GM20000 (cell line): ENCODE measurements around the gene RTN4R.

Source experiments
- DNase-seq: peaks from one replicate; pipeline ENCODE4 v3.0.0; 2012; ENCODE audit warnings: low spot score
- CTCF ChIP-seq: IDR thresholded peaks from 2 replicates; pipeline ENCODE4 v1.5.1; 2012; ENCODE audit warnings: mild to moderate bottlenecking, control low read depth; ENCODE audit errors: extremely low read depth, missing control alignments

RTN4R gene

GRCh38 chr22:20191803-20192202, 76.3 kb downstream of the RTN4R start:
- DNase-seq = no peak
- TF ChIP-seq CTCF = no peak
